HG03521 (cell line): ENCODE measurements around the gene SORCS2.
"Not testable (repeated sequence)": the region's sequence is repeated elsewhere in the genome, so short reads cannot be mapped to it uniquely, and the experiment has no call there.

Experiments
- ATAC-seq: cut with Tn5 transposase; IDR thresholded peaks from one replicate; pipeline ENCODE4 v1.9.1; 2021; ENCODE audit warnings: mild to moderate bottlenecking, moderate library complexity; ENCODE audit not compliant: unreplicated experiment

Gene SORCS2

DNA sequence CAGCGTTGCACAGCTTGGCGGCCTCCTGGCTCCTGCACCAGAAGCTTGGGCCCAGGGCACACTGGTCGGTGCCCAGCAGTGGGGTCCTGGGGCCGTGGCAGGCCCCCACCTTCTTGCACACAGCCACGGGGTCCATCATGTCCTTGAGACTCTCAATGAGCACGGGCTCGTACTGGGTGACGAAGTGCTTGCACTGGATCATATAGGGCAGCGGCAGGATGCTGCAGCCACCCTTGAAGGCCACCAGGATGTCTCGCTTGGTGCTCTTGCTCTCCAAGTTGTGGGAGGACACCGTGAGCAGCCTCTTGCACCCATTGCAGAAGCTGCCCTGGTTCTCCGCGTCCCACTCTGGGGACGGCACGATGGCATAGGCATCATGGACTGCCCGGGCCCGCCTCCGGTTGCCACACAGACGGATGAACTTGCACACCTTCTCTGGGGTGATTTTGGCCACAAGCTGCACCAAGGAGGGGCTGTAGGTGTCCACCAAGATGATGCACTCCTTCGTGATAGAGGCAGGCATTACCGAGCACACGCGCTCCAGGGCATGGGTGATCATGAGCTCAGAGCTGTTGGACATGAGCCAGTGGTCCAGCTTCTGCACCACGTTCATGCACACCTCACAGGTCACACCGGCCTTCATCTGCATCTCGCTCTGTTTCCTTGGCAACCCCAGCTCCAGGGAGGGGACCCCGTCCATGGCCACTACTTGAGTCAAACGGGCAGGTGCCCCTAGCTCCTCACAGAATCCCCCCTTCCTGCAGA is 241.2 kb downstream of the SORCS2 start:
- ATAC-seq = no peak

DNA sequence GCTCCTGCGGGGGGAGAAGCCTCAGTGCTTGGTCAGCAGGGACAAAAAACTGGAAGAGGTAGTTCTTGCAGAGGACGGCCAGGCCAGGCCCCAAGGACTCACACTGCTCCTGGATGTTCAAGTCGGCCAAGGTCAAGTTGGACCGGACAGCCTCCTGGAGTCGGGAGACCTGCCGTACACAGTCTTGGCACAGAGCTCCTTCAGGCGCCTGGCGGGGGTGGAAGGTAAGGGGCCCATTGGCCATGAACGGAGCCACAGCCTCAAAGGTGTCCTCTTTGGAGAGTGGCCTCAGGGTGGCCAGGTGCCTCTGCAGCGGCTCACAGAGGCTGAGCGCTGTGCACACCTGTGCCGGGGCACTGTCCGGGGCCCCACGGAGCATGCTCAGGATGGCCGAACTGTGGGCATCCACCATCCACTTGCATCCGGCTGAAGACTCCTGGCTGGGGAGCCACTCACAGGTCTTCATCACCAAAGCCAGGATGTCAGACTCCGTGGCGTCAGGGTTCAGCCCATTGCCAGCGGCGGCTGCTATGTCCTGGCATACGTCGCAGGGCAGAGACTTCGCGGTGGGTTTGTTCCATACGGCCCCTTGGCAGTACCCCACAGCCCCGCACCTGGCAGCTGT is 241.9 kb downstream of the SORCS2 start:
- no peak for ATAC-seq

DNA sequence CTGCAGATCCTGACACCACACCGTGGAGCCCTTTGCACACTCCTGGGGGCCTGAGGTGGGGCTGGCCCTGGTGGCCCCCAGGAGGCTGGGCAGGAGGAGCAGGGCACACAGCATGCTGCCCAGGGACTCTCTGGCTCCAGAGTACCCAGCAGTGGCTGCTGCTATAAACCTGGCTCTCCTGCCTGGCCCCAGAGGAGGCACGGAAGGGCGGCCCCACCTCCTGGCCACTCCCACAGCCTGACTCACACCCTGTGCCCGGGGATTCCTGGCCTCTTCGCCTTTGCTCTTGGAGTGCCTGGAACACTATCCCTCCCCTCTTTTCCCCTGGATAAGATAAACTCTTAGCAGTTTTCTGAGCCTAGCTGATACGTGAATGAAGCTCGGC is 242.4 kb downstream of the SORCS2 start, which contains the start of gene PSAPL1:
TSS of gene PSAPL1 (minus strand) at position 165 of the 385 bp plus-strand sequence. CDS start at position 114, 51 bp downstream.
- ATAC-seq = no peak

DNA sequence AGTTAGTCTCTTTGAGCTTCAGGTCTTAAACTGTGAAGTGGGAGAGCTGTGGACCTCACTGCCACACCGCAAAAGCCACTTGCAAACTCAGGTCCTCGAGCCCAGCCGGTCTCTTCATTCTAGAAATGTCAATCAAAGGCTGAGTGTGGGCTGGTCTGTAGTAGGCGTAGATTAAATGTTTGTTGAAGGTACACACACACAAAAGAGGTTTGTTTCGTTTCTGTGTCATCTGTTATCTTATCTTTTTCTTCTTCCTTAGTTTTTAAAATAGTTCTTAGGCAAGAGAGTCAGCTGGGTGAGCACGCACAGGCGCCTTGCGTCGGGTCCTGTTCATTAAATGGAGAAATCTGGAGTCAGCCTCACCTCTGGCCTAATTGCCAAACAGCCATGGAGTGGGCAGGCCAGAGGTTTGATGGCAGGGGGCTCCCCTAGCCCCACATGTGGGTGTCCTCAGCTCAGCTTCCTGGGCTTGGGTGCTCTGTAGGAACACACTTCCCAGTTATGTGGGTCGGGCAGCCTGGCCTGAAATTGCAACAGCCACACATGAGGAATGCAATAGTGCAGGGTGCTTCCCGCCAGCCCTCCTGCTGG is 243.2 kb downstream of the SORCS2 start:
- ATAC-seq = no peak

DNA sequence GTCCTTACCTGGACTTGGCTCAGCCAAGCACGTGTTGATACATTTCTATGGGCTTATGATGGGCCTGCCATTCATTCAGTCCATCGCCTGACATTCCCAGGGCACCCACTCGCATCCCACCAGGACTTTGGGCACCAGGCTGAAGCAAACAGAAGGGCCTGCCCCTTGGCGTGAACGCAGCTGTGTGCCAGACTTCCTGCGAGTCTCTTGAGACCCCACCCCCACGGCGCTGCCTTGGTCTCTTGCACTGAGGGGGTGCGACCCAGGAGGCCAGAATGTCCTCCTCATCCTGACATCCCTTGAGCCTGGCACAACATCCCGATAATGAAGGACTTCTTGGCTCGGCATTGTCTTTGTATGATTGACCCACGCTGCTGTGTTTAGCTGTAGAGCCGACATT is 243.9 kb downstream of the SORCS2 start:
- no peak for ATAC-seq

DNA sequence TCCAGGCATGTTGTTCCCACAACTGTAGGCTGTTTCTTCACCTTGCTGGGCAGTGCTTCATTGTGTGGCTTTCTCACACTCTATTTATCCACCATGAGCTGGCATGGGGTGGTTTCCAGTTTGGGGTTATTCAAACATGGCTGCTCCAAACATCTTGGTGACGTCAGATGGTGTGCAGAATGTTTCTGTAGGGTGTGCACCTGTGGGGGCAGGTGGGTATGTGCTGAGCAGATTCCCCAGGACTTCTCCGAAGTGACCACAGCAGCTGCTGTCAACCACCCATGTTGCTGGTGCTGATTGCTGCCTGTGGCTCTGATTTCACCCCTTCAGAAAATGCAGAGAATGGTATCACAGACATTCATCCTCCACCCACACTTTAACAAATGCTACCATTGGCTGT is 247.4 kb downstream of the SORCS2 start:
- no peak for ATAC-seq

DNA sequence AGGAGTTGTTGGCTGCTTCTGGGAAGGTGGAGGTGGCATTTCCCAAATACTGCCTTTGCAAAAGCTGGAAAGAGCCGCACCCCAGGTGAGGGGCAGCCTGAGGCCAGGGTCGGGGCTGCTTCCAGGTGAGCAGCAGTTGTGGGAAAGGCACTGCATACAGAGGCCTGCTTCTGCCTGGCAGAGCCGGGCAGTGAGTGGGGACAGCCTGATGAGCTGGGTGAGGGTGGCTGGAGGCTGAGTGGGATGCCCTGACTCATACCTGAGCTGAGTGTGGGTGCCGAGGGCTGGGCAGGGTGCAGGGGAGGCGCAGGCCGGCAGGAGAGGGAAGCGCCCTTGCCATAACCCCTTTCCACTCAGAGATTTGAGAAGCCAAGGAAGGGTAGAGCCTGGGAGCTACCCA is 248.9 kb downstream of the SORCS2 start:
- no peak for ATAC-seq

DNA sequence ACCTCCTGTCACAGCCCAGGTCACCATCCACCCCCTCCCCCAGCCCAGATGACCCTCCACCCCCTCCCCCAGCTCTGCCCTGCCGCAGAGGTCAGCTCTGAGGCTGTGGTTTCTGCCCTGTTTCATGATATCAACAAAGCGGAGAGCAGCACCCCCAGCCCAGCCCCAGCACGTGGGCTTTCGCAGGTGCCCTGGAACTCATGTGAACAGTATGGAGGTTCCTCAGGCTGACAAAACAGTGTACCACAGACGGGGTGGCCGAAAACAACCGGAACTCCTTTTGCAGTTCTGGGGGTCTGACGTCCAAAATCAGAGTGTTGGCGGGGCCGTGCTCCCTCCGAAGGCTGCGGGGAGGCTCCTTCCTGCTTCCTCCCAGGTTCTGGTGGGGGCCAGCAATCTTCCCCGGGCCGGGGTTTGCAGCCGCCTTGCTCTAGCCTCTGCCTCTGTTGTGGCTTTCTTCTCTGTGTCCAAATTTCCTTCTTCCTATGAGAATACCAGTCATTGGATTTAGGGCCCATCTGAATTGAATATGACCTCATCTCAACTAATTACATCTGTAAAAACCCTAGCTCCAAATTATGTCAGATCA is 250.3 kb downstream of the SORCS2 start:
- no peak for ATAC-seq

DNA sequence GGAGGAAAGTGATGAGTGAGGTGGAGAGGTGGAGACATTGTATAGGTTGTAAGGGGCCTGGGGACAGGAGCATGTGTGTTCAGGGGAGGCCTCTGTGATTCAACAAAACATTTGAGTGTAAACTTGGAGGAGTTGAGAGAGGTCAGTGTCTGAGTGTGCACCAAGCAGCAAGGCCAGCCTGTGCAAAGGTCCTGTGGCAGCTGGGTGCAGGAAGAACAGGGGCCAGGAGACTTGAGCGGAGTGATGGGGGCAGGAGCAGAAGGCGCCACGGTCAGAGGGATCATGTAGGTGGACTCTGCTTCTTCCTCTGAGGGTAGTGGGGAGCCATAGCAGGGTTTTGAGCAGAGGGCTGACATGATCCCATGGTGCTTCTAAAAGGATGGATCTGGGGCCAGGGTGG is 252.0 kb downstream of the SORCS2 start:
- ATAC-seq = no peak

DNA sequence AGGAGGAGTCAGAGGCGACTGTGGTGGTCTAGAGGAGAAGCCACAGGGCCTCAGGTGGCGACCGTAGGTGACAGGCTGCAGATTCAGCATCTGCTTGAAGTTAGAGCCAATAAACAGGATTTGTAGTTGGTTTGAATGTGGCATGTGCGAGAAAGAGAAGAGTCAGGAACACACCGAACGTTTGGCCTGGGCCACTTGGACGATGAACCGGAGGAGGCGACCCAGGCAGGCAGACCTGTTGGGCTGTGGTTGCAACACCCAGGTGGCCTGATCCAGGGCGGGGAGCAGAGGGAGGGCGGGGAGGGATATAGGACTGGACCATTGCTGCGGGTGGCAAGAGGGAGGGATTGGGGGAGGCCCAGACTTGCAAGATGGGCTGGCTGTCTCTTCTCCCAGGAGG is 252.4 kb downstream of the SORCS2 start:
- no peak for ATAC-seq

DNA sequence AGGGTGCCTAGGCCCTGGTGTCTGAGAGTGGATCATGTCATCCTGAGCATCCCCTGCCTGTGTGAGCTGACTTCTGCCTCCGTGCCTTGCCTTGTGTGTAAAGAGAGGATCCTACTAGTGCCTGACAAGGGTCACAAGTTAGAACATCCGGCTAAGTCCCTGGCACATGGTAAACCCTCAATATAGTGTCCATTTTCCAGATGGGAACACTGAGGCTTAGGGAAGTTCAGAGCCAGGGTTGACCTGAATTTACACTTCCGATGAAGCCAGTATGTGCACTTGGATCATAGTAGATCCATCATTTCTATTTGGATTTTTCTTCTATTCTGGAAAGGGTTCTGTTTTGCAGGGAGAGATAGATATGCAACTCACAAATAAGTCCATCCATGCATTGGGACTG is 254.9 kb downstream of the SORCS2 start:
- no peak for ATAC-seq

DNA sequence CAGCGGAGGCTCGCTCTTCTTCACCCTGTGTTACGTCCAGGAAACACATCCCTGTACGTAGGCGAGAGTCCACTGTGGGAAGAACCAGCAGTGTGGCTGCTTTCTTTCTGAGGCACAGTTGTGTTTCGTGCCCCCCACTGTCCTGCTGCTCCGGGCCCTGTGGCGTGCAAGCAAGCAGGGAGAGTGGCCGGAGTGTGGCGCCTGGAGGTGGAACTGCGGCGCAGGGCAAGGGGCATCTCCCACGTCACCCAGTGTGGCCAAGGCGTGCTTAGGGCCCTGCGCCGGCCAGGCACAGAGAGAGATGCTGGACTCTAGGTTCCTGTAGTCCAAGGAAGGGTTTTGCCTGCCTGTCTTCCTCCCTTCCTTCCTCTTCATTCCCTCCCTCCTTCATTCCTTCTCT is 255.7 kb downstream of the SORCS2 start:
- no peak for ATAC-seq

DNA sequence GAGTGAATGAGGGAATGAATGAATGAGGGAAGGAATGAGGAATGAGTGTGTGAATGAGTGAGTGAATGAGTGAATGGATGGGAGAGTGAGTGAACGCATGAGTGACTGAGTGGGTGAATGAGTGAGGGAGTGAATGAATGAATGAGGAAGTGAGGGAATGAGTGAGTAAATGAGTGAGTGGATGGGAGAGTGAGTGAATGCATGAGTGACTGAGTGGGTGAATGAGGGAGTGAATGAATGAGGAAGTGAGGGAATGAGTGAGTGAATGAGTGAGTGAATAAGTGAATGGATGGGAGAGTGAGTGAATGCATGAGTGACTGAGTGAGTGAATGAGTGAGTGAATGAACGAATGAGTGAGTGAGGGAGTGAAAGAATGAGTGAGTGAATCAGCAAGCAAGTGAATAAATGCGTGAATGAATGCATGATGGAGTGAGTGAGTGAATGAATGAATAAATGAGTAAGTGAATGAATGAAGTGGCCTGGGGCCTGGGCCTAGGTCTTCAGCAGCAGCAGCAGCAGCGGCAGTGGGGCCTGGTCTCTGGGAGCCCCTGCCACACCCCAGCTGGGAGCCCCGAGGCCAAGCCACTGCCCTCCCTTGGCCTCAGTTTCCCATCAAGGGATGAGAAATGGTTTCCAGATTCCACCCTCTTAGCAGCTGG is 258.6 kb downstream of the SORCS2 start:
- no peak for ATAC-seq

DNA sequence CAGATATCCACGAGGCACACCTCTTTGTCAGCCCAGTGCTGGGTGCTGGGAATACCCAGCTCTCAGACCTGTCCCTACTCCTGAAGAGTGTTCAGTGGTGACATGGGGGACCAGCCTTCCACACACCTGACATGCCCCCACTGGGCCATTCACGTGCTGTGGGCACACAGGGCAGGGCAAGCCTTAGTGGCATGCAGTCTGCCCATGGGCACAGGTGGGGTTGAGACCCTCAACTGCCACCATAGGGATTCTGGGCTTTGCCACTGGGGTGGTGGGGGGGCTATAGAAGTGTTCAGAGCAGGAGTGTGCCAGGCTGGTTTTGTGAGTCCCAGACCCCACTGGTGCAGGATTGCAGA is 259.1 kb downstream of the SORCS2 start:
- no peak for ATAC-seq

DNA sequence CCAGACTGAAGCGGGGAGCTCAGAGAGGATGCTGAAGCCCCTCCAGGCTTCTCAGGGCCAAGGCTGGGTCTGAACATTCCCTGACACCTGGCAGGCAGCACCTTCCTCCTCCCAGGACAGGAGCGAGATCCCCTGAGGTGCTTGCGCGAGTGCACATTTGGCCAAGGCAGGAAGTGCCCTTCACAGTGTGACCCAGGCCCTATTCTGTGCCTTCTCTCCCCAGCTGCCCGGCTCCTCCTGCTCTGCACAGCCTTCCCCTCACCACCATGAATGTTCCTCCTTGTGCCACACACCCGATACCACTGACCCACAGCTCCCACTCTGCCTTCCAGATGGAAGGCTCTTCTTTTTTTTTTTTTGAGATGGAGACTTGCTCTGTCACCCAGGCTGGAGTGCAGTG is 259.5 kb downstream of the SORCS2 start:
- no peak for ATAC-seq

DNA sequence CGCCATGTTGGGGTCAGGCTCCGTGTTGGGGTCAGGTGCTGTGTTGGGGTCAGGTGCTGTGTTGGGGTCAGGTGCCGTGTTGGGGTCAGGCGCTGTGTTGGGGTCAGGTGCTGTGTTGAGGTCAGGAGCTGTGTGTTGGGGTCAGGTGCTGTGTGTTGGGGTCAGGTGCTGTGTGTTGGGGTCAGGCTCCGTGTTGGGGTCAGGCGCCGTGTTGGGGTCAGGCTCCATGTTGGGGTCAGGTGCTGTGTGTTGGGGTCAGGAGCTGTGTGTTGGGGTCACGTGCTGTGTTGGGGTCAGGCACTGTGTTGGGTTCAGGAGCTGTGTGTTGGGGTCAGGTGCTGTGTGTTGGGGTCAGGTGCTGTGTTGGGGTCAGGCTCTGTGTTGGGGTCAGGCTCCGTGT is 260.5 kb downstream of the SORCS2 start:
- ATAC-seq = not testable (repeated sequence)

DNA sequence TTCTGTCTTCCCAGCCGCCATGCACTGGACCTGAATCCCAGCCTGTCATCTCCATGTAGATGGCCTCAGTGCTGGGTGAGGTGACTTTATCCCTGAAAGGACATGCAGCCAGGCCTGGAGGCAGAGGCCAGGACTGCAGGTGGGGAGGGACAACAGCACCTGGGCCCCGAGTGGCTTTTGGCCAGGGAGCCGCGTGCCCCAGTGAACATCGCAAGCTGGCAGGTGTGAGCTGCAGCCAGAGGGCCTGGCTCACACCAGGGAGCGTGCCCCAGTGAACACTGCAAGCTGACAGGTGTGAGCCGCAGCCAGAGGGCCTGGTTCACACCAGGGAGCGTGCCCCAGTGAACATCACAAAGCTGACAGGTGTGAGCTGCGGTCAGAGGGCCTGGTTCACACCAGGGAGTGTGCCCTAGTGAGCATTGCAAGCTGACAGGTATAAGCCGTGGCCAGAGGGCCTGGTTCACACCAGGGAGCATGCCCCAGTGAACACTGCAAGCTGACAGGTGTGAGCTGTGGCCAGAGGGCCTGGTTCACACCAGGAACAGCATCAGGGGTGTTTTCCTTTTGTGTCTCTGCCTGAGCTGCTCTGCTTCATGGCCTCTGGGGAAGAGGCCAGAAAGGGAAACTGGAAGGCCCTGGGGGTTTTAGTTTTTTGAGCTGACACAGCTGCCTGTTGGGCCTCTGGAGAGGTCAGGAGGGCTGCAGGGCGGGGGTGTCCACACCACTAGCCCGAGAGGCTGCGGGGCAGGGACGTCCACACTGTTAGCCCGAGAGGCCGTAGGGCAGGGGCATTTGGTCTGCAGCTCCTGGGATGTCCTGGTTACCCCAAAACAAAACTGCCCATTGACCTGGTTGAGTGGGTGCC is 265.1 kb downstream of the SORCS2 start:
- no peak for ATAC-seq

DNA sequence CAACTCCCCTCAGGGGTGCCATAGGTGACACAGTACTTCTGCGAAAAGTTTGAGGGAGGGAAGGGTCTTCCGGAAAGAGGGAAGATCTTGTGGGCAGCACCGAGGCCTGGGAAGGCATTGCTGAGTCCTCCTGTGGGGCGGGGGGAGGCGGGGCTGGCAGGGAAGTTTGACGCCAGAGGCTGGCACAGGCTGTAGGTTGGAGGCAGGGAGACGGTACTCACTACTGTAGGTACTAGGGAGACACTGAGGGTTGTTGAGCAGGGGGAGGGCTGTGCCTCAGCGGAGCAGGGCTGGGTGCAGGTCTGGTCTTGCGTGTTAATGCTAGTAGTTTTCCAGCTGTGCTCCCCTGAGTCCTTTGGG is 265.7 kb downstream of the SORCS2 start:
- ATAC-seq = no peak

DNA sequence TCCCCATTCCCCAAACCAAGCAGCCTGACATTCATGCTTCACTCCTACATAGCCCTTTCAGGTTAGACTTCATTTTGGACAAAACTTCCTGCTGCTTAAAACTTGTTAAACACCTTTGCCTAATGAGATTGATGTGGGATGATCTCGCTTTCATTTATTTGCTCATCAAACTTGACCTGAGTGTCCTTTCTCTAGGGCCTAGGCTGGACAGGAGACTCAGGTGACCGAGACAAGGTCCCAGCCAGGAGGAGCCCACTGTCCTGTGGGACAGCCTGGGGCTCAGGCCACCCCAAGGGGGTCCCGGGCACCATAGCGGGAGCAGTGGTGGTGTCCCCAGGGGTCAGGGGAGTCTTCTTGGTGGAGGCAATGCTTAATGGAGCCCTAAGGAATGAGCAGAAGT is 266.1 kb downstream of the SORCS2 start:
- no peak for ATAC-seq

DNA sequence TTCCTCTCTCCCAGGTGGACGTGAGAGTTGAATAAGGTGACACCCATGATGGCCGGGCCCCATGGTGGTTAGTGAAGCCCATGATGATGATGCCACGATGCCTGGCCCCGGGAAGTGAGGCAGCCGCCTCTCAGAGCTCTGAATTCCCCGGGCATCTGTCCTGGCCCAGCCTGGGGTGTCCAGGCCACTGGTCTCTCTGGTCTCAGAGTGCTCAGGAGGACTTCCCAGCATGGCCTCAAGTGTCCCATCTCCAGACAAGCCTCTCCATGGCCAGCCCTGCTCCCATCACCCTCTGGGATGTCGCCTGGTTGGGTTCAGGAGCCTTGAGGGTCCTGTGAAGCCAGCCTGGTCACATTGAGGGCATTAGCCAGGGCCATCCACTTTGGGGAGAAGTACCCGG is 267.1 kb downstream of the SORCS2 start:
- no peak for ATAC-seq

DNA sequence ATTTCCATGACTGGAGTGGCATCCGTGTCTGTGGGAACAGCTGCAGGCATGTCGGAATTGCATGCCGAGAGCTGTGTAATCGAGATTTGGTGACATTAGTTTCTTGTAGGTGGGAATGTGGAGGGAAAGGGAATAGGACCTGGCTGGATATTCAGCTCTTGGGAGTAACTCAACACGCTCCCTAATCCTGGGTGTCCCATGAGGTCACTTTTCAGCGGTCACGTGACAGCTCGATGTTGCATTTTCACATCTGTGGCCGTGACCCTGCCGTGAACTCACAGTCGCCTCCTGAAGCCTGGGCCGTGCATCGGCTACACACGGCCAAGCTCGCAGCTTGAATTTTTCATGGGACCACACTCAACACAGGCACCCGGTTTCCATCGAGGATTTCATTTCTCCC is 268.2 kb downstream of the SORCS2 start:
- ATAC-seq = no peak
